ENCODE results near the gene ANXA11. TPM values are rescaled to one million over a fixed set of nuclear protein-coding genes. Genes with fewer than 3 reads are reported as not detected.

Gene ANXA11
- total RNA-seq, 1 donor from 2014 or later = 178 TPM

- no peak overlapping the region for H3K4me3 Mint-ChIP-seq
- H3K9me3 Mint-ChIP-seq = no peaks in the 10 kb centered on the region
- no peak for ATAC-seq (ENCODE audit: low read depth)
- no peaks in the 10 kb centered on the region for H3K4me1 Mint-ChIP-seq
- no peak for DNase-seq
- H3K36me3 Mint-ChIP-seq (ENCODE audit: low read depth) = peaks cover 96% of the 10 kb centered on the region
- H3K27me3 Mint-ChIP-seq = no peaks in the 10 kb centered on the region
- CTCF ChIA-PET = interaction anchor here (1.2 to 1.8 kb wide), 2 partner anchors 29 to 45 kb away, joined by 3 to 4 read pairs; no protein-coding TSS in a partner anchor
- H3K27ac Mint-ChIP-seq = peak overlapping the region; percentile 19
- TF ChIP-seq CTCF (IDR thresholded peaks at IDR 0.05) = no peak
- intact Hi-C loops (cut with micrococcal nuclease) = no loop called here
- POLR2A ChIA-PET = no interaction called here
Observed at GRCh38 chr10:80158598-80159127, 46.7 kb downstream of the ANXA11 start.

GRCh38 chr10:80158126-80158525 lies 47.2 kb downstream of the ANXA11 start:
- H3K27me3 Mint-ChIP-seq = no peaks in the 10 kb centered on the region
- no peaks in the 10 kb centered on the region for H3K9me3 Mint-ChIP-seq
- H3K27ac Mint-ChIP-seq = no peak overlapping the region
- DNase-seq = no peak
- H3K4me3 Mint-ChIP-seq = no peak overlapping the region
- peaks cover 95% of the 10 kb centered on the region for H3K36me3 Mint-ChIP-seq (ENCODE audit: low read depth)
- ChIA-PET POLR2A (no interaction called here), CTCF (interaction anchor here (1.2 to 1.8 kb wide), 2 partner anchors 30 to 46 kb away, joined by 3 to 4 read pairs; no protein-coding TSS in a partner anchor)
- no peaks in the 10 kb centered on the region for H3K4me1 Mint-ChIP-seq
- ATAC-seq (ENCODE audit: low read depth) = no peak
- intact Hi-C loops (cut with micrococcal nuclease) = no loop called here
- no peak for TF ChIP-seq CTCF (IDR thresholded peaks at IDR 0.05)

GRCh38 chr10:80157561-80157960 lies 47.8 kb downstream of the ANXA11 start:
- ATAC-seq (ENCODE audit: low read depth) (no peak), DNase-seq (no peak)
- intact Hi-C loops (cut with micrococcal nuclease) = no loop called here
- ChIA-PET CTCF (interaction anchor here (1.8 kb wide), 1 partner anchor 47 kb away, joined by 4 read pairs; no protein-coding TSS in a partner anchor), POLR2A (no interaction called here)
- H3K36me3 Mint-ChIP-seq (ENCODE audit: low read depth) = peaks cover 93% of the 10 kb centered on the region
- H3K27me3 Mint-ChIP-seq = no peaks in the 10 kb centered on the region
- H3K9me3 Mint-ChIP-seq = no peaks in the 10 kb centered on the region
- no peaks in the 10 kb centered on the region for H3K4me1 Mint-ChIP-seq
- no peak overlapping the region for H3K27ac Mint-ChIP-seq
- TF ChIP-seq CTCF (IDR thresholded peaks at IDR 0.05) = no peak
- H3K4me3 Mint-ChIP-seq = no peak overlapping the region

GRCh38 chr10:80156216-80156615 lies 49.1 kb downstream of the ANXA11 start:
- ChIA-PET CTCF (no interaction called here), POLR2A (no interaction called here)

GRCh38 chr10:80155696-80156215 lies 49.6 kb downstream of the ANXA11 start:
- Mint-ChIP-seq H3K9me3 (no peaks in the 10 kb centered on the region), H3K4me3 (no peak overlapping the region), H3K27me3 (no peaks in the 10 kb centered on the region), H3K4me1 (no peaks in the 10 kb centered on the region), H3K36me3 (ENCODE audit: low read depth) (peaks cover 91% of the 10 kb centered on the region), H3K27ac (peak overlapping the region; percentile 6)
- ChIA-PET POLR2A (no interaction called here), CTCF (interaction anchor here (0.8 kb wide), 1 partner anchor 12 kb away, joined by 3 read pairs; no protein-coding TSS in a partner anchor)
- DNase-seq = no peak
- intact Hi-C loops (cut with micrococcal nuclease) = no loop called here
- ATAC-seq (ENCODE audit: low read depth) = no peak
- no peak for TF ChIP-seq CTCF (IDR thresholded peaks at IDR 0.05)

More at GRCh38 chr10:80156216-80156615, 49.1 kb downstream of the ANXA11 start:
- intact Hi-C loops (cut with micrococcal nuclease) = no loop called here
- peaks cover 91% of the 10 kb centered on the region for H3K36me3 Mint-ChIP-seq (ENCODE audit: low read depth)
- H3K27ac Mint-ChIP-seq = no peak overlapping the region
- no peak overlapping the region for H3K4me3 Mint-ChIP-seq
- no peak for TF ChIP-seq CTCF (IDR thresholded peaks at IDR 0.05)
- no peaks in the 10 kb centered on the region for H3K9me3 Mint-ChIP-seq
- ATAC-seq (ENCODE audit: low read depth) = no peak
- no peaks in the 10 kb centered on the region for H3K27me3 Mint-ChIP-seq
- H3K4me1 Mint-ChIP-seq = no peaks in the 10 kb centered on the region
- DNase-seq = no peak

Measured in activated B cell treated with CpG ODN at 0.5 μM for 24 hours (primary cell).